ENCODE data around the gene VPS8.
A peak's percentile ranks its signal among the peaks of the same experiment; 100 is the strongest.

The VPS8 gene

GRCh38 chr3:184770541-184770940 is 41.4 kb upstream of the VPS8 start:
- TF ChIP-seq TAF1 (IDR thresholded peaks at IDR 0.05; ENCODE audit: low read depth, low read length) (no peak), POLR2A (IDR thresholded peaks at IDR 0.05; ENCODE audit: low read depth, low read length) (no peak), PAX5 (IDR thresholded peaks at IDR 0.05; ENCODE audit: insufficient read depth, low read length, severe bottlenecking) (no peak), POLR2AphosphoS5 (IDR thresholded peaks at IDR 0.05; ENCODE audit: low read depth, low read length) (no peak), POU2F2 (IDR thresholded peaks at IDR 0.05; ENCODE audit: low read depth, low read length) (no peak), SPI1 (IDR thresholded peaks at IDR 0.05; ENCODE audit: low read depth, low read length) (no peak)
- DNase-seq (ENCODE audit: insufficient read length, low spot score) (no peak), FAIRE-seq (no peak)

- FAIRE-seq (no peak), DNase-seq (ENCODE audit: insufficient read length, low spot score) (no peak)
- no peak for TF ChIP-seq POLR2AphosphoS5 (IDR thresholded peaks at IDR 0.05; ENCODE audit: low read depth, low read length)
- TF ChIP-seq PAX5 (IDR thresholded peaks at IDR 0.05; ENCODE audit: insufficient read depth, low read length, severe bottlenecking) = no peak
Observed at GRCh38 chr3:184771301-184772127, 40.5 kb upstream of the VPS8 start.

DNA sequence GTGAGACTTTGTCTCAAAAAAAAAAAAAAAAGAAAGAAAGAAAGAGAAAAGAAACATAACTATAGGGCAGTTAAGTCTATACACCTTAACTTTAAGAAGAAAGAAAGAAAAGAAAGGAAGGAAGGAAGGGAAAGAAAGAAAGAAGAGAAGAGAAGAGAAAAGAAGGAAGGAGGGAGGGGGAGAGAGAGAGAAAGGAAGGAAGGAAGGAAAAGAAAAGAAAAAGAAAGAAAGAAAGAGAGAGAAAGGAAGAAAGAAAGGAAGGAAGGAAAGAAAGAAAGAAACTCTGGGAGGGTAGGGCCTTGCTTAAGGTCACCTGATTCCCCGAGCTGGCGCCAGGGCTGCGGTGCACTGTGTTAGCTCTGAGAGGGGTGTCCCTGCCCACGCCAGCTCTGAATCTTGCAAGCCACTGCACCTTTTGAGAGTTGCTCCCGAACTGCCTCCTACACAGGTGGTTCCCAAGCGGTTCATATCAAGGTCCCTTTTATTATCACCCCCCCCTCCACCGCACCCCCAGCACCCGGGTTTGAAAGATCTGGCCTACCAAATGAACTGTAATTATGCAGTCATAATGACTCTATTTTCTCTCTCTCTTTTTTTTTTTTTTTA is 39.2 kb upstream of the VPS8 start:
- TF ChIP-seq TAF1 (IDR thresholded peaks at IDR 0.05; ENCODE audit: low read depth, low read length) (no peak), POLR2A (IDR thresholded peaks at IDR 0.05; ENCODE audit: low read depth, low read length) (no peak), SPI1 (IDR thresholded peaks at IDR 0.05; ENCODE audit: low read depth, low read length) (no peak), POLR2AphosphoS5 (IDR thresholded peaks at IDR 0.05; ENCODE audit: low read depth, low read length) (no peak), POU2F2 (IDR thresholded peaks at IDR 0.05; ENCODE audit: low read depth, low read length) (no peak), PAX5 (IDR thresholded peaks at IDR 0.05; ENCODE audit: insufficient read depth, low read length, severe bottlenecking) (no peak)
- DNase-seq (ENCODE audit: insufficient read length, low spot score) = no peak
- FAIRE-seq = no peak

DNA sequence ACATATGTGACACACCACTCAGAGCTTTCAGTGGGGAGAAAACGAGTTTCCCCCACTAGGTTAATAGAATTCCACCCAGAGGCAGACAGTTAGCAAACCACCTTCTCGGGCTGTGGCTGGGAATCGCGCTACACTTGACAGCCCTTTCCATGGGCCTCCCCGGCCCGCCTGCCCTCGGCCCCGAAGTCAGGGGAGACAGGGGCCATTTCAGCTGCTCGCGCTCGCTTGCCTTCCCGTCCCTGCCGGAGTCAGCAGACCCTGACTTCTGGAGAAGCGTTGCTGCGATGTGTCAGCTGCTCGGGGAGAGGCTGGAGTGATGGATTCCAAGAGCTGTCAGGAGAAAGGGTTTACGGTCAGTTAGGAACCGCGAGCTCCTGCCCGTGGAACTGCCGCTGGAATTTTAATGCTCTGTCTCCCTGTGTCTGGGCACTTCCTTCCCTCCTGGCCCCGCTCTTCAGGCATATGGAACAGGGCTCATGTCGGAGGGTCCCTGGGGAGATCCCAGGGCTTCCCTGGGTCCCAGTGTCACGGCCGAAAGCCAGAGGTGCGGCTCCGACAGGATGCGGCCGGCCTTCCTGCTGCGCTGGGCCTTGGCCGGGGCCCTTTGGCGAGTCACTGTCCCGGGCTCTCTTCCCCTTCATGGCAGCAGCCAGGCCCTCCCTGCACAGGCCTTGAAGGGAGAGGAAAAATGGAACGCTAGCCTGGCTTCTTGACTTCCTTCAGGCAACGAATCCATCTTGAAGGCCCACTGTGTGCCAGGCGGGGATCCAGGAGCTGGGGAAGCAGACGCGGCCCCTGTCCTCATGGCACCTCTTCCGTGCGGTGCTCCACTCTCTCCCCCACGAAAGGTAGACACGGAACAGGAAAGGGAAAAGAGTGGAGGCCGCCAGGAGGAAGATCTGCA is 38.4 kb upstream of the VPS8 start:
- FAIRE-seq (no peak), DNase-seq (ENCODE audit: insufficient read length, low spot score) (no peak)
- TF ChIP-seq POLR2A (IDR thresholded peaks at IDR 0.05; ENCODE audit: low read depth, low read length) (no peak), POLR2AphosphoS5 (IDR thresholded peaks at IDR 0.05; ENCODE audit: low read depth, low read length) (no peak), POU2F2 (IDR thresholded peaks at IDR 0.05; ENCODE audit: low read depth, low read length) (no peak), PAX5 (IDR thresholded peaks at IDR 0.05; ENCODE audit: insufficient read depth, low read length, severe bottlenecking) (no peak), TAF1 (IDR thresholded peaks at IDR 0.05; ENCODE audit: low read depth, low read length) (no peak), SPI1 (IDR thresholded peaks at IDR 0.05; ENCODE audit: low read depth, low read length) (no peak)

- DNase-seq (ENCODE audit: insufficient read length, low spot score) (no peak), FAIRE-seq (no peak)
- TF ChIP-seq POU2F2 (IDR thresholded peaks at IDR 0.05; ENCODE audit: low read depth, low read length) (no peak), POLR2A (IDR thresholded peaks at IDR 0.05; ENCODE audit: low read depth, low read length) (no peak)
Observed at GRCh38 chr3:184776916-184777315, 35.0 kb upstream of the VPS8 start.

DNA sequence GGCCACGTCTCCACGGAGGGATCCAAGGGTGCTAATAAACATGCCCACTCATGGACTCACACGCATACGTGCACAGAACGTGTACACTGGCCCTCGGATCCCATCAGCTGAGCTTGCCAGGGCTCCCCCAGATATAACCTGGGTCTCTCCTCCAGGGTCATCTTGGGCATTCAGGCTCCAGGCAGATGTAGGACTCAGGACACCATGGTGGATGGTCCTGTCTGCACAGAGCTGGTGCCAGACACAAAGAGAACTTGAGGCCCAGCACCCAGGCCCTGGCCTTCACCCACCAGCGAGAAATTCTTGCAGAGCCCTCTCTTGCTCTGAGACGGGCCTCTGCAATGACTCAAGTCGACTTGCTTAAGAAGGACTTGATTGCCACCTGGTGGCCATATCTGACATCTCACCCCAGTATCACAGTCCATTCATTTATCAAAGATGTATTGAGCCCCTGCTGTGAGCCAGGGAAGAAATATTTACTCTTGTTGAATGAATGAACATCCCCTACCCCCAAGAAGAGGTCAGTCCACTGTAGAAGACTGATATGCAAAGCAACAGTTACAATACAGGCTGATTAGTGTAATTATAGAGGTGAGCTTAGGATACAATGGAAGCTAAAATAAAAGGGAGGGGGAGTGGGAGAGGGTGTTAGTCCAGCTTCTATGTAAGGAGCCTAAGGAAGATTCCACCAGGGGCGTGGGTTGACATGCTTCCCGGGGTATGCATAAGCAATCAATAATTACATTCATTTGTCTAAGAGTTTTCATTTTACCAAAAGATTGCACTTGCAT is 34.2 kb upstream of the VPS8 start:
- TF ChIP-seq POU2F2 (IDR thresholded peaks at IDR 0.05; ENCODE audit: low read depth, low read length) (0 out of 2 replicates have a peak, but pooled peaks have one; percentile 11), TAF1 (IDR thresholded peaks at IDR 0.05; ENCODE audit: low read depth, low read length) (no peak)
- DNase-seq (ENCODE audit: insufficient read length, low spot score) (peak; percentile 87), FAIRE-seq (peak; percentile 88)

DNA sequence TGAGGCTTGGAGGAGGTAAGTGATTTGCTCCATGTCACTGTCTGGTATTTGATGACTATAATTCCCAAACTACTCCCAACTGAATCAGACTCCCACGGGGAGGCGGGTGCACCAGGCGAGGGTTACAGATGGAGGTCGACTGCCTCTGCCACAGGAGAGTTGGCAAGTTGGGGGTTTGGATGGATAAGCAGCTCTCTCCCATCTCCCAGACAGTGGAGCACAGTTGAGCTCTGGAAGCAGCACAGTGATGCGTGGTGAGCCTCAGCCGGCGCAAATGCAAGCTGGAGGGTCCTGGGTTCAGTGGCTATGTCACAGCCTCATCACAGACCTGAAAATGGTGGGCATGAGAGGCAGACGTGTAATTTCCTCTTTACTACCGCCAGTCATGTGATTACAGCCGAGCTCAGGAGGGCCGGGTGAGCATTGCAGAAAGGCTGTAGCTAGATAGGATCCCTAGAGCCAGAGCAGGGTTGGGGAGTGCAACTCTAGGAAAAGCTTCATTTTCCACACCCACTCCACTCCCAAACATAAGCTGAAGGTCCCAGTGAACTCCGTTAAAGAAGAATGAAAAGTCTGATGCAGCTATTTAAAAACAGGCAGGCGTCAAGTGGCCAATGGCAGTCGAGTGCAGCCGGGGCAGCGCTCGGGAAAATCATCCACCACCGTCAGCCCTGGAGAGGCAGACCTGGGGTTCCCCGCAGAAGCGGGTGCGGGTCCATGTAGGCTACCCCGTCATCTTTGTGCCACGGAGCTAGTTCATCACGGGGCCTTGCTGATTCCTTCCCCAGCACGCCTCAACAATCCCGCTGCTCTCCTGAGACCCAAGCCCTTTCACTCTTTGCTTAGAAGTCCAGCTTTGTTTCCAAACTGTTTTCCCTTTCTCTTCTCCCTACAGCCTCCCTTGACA is 33.3 kb upstream of the VPS8 start:
- FAIRE-seq (no peak), DNase-seq (ENCODE audit: insufficient read length, low spot score) (no peak)
- TF ChIP-seq POU2F2 (IDR thresholded peaks at IDR 0.05; ENCODE audit: low read depth, low read length) (no peak), SPI1 (IDR thresholded peaks at IDR 0.05; ENCODE audit: low read depth, low read length) (no peak), POLR2A (IDR thresholded peaks at IDR 0.05; ENCODE audit: low read depth, low read length) (no peak)

DNA sequence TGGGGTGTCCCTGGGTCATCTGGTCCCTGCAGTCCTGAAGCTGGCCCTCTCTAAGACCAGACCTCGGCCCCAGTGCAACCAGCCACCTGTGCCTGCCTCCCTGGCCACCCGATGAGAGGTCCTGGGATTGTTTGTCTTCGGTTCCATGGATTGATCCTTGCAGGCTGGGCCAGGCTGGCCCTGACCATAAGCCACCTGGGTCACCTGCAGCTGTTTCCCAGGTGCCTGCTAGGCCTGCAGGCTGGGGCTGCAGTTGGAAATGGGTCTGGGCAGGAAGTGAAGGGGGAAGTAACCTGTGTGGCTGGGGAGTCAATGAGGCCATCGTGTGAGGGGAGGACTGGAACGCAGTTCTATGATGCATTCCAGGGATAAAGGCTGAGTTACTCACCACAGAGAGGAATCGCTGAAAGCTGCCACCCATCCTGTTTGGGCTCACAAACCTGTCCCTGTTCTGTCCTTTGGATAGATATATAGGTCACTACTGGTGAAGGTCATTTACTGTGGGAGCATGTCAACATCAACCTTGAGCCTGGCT is 30.9 kb upstream of the VPS8 start:
- FAIRE-seq = no peak
- TF ChIP-seq POU2F2 (IDR thresholded peaks at IDR 0.05; ENCODE audit: low read depth, low read length) (no peak), SPI1 (IDR thresholded peaks at IDR 0.05; ENCODE audit: low read depth, low read length) (no peak), POLR2AphosphoS5 (IDR thresholded peaks at IDR 0.05; ENCODE audit: low read depth, low read length) (no peak), PAX5 (IDR thresholded peaks at IDR 0.05; ENCODE audit: insufficient read depth, low read length, severe bottlenecking) (no peak), TAF1 (IDR thresholded peaks at IDR 0.05; ENCODE audit: low read depth, low read length) (no peak), POLR2A (IDR thresholded peaks at IDR 0.05; ENCODE audit: low read depth, low read length) (no peak)
- no peak for DNase-seq (ENCODE audit: insufficient read length, low spot score)

Data from GM12891 (cell line).